Muscle of leg (tissue), 11 donors: ENCODE results near the gene CD22. TPM values are rescaled to one million over a fixed set of nuclear protein-coding genes. Genes with fewer than 3 reads are reported as not detected.

Experiments used
- DNase-seq: peaks from one replicate; pipeline ENCODE4 v3.0.0; 2013
- H3K27ac ChIP-seq: one replicate; pipeline ENCODE4 v1.5.1; 2013; ENCODE audit warnings: mild to moderate bottlenecking, low read length, control low read depth
- H3K27me3 ChIP-seq: one replicate; pipeline ENCODE4 v1.6.1; 2013; ENCODE audit warnings: low read length; ENCODE audit not compliant: control insufficient read depth, insufficient read depth
- H3K36me3 ChIP-seq: one replicate; pipeline ENCODE4 v1.6.1; 2013; ENCODE audit warnings: low read length; ENCODE audit not compliant: control insufficient read depth, insufficient read depth
- H3K4me1 ChIP-seq: one replicate; pipeline ENCODE4 v1.6.1; 2013; ENCODE audit warnings: low read length; ENCODE audit not compliant: control insufficient read depth, insufficient read depth
- H3K4me3 ChIP-seq: one replicate; pipeline ENCODE4 v1.5.1; 2013; ENCODE audit warnings: low read length, control low read depth
- H3K9me3 ChIP-seq: replicated peaks from 2 replicates; pipeline ENCODE4 v1.6.1; 2013; ENCODE audit warnings: low read depth, low read length; ENCODE audit not compliant: control insufficient read depth
- WGBS: methylation state at CpG from one replicate; pipeline ENCODE4 v1.1.5; 2013; ENCODE audit warnings: missing lambda C conversion rate; ENCODE audit not compliant: insufficient coverage; 5-methylcytosine and 5-hydroxymethylcytosine counted together
- polyA plus RNA-seq, 8 donors: library from polyadenylated mRNA; unstranded; fragments of 120-200 nt; gene quantifications; one replicate each; pipeline versions ENCODE4 v1.2.1 to v1.2.3, GENCODE V29; 2013; ENCODE audit warnings: inconsistent platforms in 1 of 8, low replicate concordance in 1 of 8; ENCODE audit not compliant: insufficient read length in 8 of 8, insufficient read depth in 1 of 8
- total RNA-seq: library from RNA; stranded (reverse); fragments of 120-200 nt; gene quantifications from one replicate; pipeline ENCODE4 v1.2.4, GENCODE V29; 2013

Gene CD22
- total and polyA plus RNA-seq, 9 donors, result 0.55 to 8.9 (median 0.97) TPM

- no peaks in the 10 kb centered on the region for H3K36me3 ChIP-seq
- no peak overlapping the region for H3K27ac ChIP-seq
- peaks cover 21% of the 10 kb centered on the region for H3K27me3 ChIP-seq
- peaks cover 14% of the 10 kb centered on the region for H3K4me1 ChIP-seq
- H3K9me3 ChIP-seq, result no peaks in the 10 kb centered on the region
- DNase-seq, result no peak
- WGBS, result 41% methylated on average over 19 of the region's 25 CpGs
- no peak overlapping the region for H3K4me3 ChIP-seq
These were observed 33.9 kb upstream of the CD22 start for GRCh38 chr19:35294859-35295791.

- no peaks in the 10 kb centered on the region for H3K9me3 ChIP-seq
- H3K27me3 ChIP-seq, result peaks cover 21% of the 10 kb centered on the region
- H3K27ac ChIP-seq, result no peak overlapping the region
- DNase-seq, result no peak
- peaks cover 14% of the 10 kb centered on the region for H3K4me1 ChIP-seq
- WGBS, result 24% methylated on average over 23 of the region's 24 CpGs
- H3K4me3 ChIP-seq, result no peak overlapping the region
- no peaks in the 10 kb centered on the region for H3K36me3 ChIP-seq
These were observed 33.1 kb upstream of the CD22 start for GRCh38 chr19:35295792-35296462.

- Histone ChIP-seq H3K27me3 (peaks cover 21% of the 10 kb centered on the region), H3K9me3 (no peaks in the 10 kb centered on the region), H3K4me3 (no peak overlapping the region), H3K36me3 (no peaks in the 10 kb centered on the region), H3K27ac (no peak overlapping the region), H3K4me1 (peaks cover 14% of the 10 kb centered on the region)
- WGBS, result 88% methylated on average over 5 of the region's 7 CpGs
- no peak for DNase-seq
These were observed 32.1 kb upstream of the CD22 start for GRCh38 chr19:35296644-35297514.

- H3K27me3 ChIP-seq, result peaks cover 17% of the 10 kb centered on the region
- DNase-seq, result no peak
- H3K9me3 ChIP-seq, result no peaks in the 10 kb centered on the region
- no peak overlapping the region for H3K4me3 ChIP-seq
- WGBS, result 92% methylated on average over 3 of the region's 3 CpGs
- no peaks in the 10 kb centered on the region for H3K36me3 ChIP-seq
- peaks cover 14% of the 10 kb centered on the region for H3K4me1 ChIP-seq
- H3K27ac ChIP-seq, result no peak overlapping the region
These were observed 31.5 kb upstream of the CD22 start for GRCh38 chr19:35297515-35297848.

GRCh38 chr19:35297922-35298321 is 31.1 kb upstream of the CD22 start:
- Histone ChIP-seq H3K27ac (no peak overlapping the region), H3K36me3 (no peaks in the 10 kb centered on the region), H3K4me3 (no peak overlapping the region), H3K9me3 (no peaks in the 10 kb centered on the region), H3K4me1 (peaks cover 14% of the 10 kb centered on the region), H3K27me3 (peaks cover 15% of the 10 kb centered on the region)
- no peak for DNase-seq
- 100% methylated on average over 2 of the region's 2 CpGs for WGBS

- Histone ChIP-seq H3K4me1 (peaks cover 9% of the 10 kb centered on the region), H3K4me3 (no peak overlapping the region), H3K36me3 (no peaks in the 10 kb centered on the region), H3K27ac (no peak overlapping the region), H3K27me3 (peaks cover 9% of the 10 kb centered on the region), H3K9me3 (no peaks in the 10 kb centered on the region)
- no peak for DNase-seq
- 100% methylated on average over 4 of the region's 5 CpGs for WGBS
These were observed 30.4 kb upstream of the CD22 start for GRCh38 chr19:35298561-35298972.

- WGBS, result 46% methylated on average over 32 of the region's 55 CpGs
- H3K27me3 ChIP-seq, result peaks cover 2% of the 10 kb centered on the region
These were observed 29.3 kb upstream of the CD22 start for GRCh38 chr19:35299523-35300338.

GRCh38 chr19:35300339-35300649 is 28.7 kb upstream of the CD22 start:
- no peak for DNase-seq

More at GRCh38 chr19:35299523-35300338, 29.3 kb upstream of the CD22 start:
- no peak overlapping the region for H3K4me3 ChIP-seq
- H3K27ac ChIP-seq, result no peak overlapping the region
- H3K9me3 ChIP-seq, result no peaks in the 10 kb centered on the region
- no peaks in the 10 kb centered on the region for H3K36me3 ChIP-seq
- DNase-seq, result no peak
- H3K4me1 ChIP-seq, result peaks cover 6% of the 10 kb centered on the region

GRCh38 chr19:35301961-35302360 is 27.0 kb upstream of the CD22 start:
- Histone ChIP-seq H3K4me3 (no peak overlapping the region), H3K27ac (no peak overlapping the region), H3K27me3 (no peaks in the 10 kb centered on the region), H3K4me1 (no peaks in the 10 kb centered on the region), H3K9me3 (no peaks in the 10 kb centered on the region), H3K36me3 (no peaks in the 10 kb centered on the region)
- 100% methylated on average over 1 of the region's 2 CpGs for WGBS
- no peak for DNase-seq

More at GRCh38 chr19:35300339-35300649, 28.7 kb upstream of the CD22 start:
- 71% methylated on average over 5 of the region's 10 CpGs for WGBS
- Histone ChIP-seq H3K27ac (no peak overlapping the region), H3K27me3 (peaks cover 2% of the 10 kb centered on the region), H3K36me3 (no peaks in the 10 kb centered on the region), H3K4me3 (no peak overlapping the region), H3K9me3 (no peaks in the 10 kb centered on the region), H3K4me1 (peaks cover 5% of the 10 kb centered on the region)
